GM21786 (cell line): ENCODE measurements around the gene DLGAP1.

Experiments used
- ATAC-seq: cut with Tn5 transposase; IDR thresholded peaks from one replicate; pipeline ENCODE4 v1.9.1; 2021; ENCODE audit not compliant: unreplicated experiment

The DLGAP1 gene

DNA sequence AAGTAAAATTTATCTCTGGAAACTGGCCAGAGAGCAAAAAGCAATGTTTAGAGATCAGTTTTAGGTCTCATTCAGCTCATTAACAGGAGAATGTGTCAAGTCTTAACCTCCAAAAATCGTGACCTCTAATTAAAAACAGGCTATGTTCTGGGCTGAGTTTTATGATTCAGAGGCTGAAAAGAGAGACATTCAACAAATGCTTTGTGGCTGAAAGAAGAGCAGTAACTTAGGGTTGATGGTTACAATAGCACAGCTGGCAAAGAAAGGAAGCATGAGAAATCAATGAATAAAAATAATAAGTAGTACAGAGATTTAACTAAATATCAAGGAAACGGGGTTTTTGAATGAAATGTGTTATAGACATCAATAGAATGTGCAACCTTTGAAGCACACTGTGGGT lies 992.1 kb downstream of the DLGAP1 start:
- ATAC-seq, result no peak

DNA sequence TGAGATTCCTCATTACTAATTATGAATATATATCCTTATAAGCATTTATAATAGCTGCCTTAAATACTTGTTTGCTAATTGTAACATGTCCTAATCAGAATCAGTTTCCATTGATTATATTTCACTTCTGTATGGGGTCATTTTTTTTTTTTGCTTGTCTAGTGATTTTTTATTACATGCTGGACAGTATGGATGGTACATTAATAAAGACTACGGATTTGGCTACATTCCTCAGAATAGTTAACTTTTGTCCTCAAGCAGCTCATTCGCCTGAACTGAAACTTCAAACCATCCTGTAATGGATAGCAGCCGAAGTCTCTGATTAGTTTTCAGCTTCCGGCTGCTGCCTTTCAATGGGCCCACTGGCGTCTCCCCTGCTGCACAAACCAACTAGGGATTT lies 993.4 kb downstream of the DLGAP1 start:
- ATAC-seq, result no peak

DNA sequence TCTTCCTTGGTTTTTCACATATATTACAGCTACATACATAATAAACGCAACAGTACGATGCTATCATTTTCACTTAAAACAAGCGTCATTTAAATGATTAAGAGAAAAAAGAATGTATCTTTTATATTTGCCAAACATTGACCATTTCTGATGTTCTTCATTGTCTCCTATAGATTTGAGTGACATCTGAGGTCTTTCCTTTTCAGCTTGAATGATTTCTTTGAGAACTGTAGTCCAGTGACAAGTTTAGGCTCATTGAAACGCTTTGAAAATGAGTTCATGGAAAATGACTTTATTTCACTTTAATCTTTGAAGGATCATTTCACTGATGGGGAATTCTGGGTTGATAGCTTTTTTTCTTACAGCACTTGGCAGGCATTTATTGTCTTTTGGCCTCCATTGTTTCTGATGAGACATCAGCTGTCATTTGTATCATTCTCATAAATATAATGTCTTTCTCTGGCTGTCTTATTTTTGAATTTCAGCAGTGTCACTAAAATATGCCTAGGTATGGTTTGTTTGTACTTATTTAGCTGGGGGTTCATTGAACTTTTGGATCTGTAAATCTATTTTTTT lies 994.2 kb downstream of the DLGAP1 start:
- ATAC-seq, result no peak

DNA sequence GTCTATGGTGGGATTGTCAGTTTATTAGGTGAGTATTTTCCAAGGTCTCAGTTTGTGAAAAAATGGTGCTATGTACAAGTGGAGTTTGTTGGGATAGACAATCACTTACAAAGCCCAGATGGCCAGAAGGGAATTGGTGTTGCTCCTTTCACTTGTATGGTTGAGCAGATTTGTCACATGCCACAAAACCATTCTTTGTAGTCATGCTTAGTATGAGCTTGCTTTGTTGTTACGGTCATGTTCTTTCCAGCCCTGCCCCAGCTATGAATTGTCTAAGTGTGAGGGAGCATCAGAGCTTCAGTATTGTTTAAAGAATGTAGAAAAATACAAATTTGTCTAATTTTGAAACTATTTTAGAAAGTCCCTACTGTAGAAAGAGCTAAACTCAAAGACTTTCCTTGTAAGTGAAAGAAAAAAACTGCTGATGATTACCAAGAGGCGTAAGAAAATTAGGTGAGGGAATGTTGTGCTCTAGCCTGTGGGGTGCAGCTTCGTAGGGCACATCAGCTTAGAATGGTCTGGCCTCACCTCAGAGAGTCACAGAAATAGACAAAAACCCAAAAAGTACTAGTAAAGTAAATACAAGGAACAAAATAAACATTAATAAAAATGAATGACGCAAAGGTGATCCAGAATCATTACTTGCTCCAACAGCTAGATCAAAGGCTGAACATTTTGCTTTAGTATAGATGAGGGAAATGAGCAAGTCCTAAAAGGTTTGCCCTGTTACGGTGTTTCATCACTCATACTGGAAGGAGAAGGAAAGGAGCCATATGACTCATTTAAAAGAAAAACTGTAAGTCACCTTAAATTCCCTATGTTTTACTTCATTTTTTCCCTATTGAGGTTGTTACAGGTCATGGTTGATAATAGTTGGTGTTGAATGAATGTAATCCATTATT lies 995.9 kb downstream of the DLGAP1 start:
- no peak for ATAC-seq

DNA sequence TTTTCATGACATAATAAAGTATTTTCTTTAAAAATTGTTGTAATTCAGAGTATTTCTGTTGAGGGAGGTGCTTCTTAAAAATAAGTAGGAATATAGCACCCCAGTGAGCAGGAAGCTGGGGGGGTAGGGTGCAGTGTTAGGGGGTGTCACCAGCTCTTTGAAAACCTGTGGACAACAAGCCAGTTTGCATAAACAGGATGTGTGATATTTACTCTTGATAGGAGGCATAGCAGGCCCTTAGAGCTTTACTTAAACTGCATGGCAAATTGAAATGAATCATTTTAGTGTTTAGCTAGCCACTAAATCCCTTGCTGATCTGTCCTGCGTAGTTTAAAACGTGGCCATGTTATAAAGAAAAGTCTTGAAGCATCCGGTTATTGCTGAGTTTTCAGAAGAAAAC lies 996.7 kb downstream of the DLGAP1 start:
- peak; percentile 39 for ATAC-seq

DNA sequence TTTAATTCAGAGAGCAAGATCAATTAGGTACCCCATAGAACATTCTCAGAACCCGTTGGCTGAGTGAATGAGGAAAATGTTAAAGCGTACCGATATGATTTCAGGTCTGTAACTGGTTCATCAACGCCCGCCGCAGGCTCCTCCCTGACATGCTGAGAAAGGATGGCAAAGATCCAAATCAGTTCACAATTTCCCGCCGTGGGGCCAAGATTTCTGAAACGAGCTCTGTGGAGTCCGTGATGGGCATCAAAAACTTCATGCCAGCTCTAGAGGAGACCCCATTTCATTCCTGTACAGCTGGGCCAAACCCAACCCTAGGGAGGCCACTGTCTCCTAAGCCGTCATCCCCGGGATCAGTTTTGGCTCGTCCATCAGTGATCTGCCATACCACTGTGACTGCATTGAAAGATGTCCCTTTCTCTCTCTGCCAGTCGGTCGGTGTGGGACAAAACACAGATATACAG lies 997.8 kb downstream of the DLGAP1 start:
- no peak for ATAC-seq

DNA sequence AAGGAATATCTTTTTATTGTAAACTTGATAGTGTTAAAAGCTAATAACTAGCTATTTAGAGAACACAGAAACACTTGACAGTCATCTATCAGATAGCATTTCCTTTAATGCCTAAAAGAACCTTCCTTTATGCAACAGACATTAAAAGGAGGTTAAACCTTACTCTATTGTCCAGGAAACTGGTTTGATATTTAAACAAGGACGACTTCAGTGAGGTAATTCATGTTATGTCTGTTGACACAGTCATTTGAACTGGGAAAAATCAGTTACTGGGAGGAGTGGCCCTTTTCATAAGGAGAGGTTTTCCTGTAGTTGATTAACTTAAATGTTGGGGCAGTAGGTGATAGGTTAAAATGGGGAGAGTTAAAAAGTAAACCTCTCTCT lies 998.4 kb downstream of the DLGAP1 start:
- no peak for ATAC-seq

DNA sequence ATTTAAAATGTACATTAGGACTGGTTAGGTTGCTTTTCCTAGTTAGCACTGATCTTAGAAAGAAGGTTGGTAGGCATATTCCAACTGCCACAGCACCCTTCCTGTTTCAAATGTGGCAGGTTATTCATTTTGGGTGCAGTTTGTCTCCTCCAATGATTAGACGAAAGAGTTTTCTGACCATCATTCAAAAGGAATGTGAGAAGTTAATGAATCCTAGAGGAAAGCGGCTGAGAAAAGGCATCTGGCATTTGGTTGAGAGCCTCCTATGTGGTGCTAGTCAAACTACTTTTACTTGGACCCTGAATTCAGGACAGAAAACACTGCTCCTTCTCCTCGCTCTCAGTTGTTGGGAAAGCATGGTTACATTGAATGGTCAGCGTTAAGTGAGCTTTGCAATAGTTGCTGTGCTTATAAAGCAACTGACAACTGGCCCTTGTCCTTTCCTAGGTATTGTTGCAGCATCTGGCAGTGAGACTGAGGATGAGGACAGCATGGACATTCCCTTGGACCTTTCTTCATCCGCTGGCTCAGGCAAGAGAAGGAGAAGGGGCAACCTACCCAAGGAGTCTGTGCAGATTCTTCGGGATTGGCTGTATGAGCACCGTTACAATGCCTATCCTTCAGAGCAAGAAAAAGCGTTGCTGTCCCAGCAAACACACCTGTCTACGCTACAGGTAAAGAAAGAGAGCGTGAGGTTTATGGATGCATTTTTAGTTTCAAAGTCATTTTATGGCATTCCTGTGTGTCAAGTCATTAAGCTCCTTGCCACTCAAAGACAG lies 999.0 kb downstream of the DLGAP1 start:
- ATAC-seq, result no peak

DNA sequence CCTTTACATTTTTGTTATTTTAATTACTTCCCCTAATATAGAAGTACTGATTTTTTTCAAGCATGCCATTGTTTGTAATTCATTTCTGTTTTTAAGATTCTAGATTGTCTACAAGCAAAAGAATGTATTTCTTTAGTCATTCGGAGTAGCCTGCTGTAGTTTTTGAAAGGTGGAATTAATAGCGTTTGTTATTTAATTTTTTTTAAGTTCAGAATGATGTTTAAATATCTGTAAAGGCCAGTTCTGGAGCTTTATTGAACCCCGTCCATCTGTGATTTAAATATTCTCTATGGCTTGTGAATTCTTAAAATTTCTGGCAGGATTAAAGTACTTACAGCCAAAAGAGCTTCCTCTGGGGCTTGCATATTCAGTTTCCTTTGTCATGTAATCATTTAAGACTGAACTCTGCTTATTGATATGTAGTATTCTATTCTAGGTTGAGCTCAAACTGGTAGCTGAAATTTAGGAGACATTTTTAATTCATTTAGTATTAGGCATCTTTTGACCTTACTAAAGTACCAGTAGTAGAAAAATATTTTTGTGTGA lies 999.9 kb downstream of the DLGAP1 start:
- ATAC-seq, result no peak

DNA sequence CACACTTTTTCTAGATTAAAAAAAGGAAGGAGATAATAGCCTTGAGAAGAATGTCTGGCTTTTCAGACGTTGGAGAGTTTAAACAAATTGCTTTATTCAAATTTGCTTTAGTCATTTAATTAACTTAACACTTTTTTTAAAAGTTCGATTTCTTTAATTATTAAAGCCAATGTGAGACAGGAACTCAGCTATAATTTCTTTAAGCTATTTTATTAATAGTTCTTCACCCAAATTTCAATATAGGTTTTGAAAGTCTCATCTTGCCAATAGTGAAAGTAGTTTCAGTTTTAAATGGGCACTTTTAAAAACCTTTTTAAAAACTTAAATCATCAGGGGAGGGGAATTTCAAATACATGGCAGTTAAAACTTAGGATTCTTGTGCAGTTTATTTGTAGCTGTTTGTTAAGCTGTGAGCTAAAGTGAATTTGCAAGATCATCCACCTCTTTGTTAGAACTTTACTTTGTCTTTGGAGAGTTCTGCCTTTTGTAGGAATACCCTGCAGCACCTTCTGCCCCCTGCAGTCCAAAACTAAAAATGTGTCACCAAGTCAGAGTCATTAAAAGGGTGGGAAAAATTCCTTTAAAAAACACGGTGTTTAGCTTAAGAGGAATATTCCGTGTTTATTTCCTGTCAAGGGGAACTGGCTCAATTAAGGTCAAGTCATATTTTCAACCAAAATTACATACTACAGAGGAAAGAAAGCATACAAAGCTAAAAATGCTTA lies 1000.6 kb downstream of the DLGAP1 start:
- ATAC-seq, result no peak

DNA sequence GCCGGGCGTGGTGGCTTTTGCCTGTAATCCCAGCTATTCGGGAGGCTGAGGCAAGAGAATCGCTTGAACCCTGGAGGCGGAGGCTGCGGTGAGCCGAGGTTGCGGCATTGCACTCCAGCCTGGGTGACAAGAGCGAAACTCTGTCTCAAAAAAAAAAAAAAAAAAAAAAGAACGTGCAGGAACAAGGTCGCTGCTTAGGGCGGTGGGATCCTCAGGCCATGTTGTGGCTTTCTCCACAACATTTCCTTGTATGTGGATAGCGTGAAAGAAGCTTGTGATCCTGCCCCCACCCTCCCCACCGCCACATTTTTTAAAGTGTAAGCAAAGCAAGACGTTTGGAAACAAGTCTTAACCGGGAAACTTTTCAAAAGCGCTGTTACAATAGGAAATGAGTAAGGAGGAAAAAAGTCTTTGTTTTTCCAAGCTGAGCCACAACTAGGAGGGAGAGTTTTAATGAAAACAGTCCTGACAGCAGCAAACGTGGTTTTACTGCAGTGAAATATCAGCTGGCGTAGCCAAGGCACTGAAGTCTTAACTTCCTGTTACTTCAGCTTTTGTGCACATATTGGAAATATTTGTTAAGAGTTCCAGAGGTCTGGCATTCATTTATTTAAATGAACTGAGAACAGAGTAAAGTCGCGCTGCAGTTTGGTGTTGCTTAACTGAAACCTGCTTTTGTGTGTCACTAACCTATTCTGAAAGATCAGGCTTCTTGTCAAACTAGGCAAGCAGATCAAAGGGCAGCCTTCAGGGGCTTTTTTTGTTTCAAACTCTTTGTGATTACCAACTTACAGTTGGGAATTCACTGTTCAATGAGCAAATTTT lies 1001.4 kb downstream of the DLGAP1 start:
- ATAC-seq, result no peak

DNA sequence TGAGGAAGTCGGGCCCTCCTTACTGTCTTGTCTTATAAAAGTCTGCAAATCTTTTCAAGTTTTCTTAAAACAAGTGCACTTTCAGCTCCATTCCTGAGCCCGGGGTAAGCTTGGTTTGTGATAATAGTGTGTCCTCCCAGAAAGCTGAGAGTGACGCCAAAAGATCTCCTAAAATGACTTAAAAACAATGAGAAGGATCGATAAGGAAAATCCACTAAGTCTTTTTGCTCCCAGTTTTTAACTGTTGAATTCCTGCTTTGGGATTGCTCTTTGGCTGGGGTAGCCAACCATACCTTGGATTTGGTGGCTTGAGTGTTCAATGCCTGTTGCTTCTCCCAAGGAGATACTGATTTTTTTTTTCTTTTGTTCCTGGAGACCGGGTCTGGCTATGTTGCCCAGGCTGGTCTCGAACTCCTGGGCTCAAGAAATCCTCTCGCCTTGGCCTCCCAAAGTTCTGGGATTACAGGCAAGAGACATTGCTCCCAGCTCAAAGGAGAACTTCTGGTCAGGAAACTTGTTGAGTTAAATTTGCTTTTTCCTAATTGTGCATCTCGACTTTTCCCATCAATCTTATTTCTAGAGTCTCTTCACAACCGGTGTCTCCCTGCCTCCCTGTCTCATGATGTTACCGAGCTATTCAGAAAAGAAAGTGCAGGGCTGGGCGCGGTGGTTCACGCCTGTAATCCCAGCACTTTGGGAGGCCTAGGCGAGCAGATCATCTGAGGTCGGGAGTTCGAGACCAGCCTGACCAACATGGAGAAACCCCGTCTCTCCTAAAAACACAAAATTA lies 1002.2 kb downstream of the DLGAP1 start:
- ATAC-seq, result no peak

DNA sequence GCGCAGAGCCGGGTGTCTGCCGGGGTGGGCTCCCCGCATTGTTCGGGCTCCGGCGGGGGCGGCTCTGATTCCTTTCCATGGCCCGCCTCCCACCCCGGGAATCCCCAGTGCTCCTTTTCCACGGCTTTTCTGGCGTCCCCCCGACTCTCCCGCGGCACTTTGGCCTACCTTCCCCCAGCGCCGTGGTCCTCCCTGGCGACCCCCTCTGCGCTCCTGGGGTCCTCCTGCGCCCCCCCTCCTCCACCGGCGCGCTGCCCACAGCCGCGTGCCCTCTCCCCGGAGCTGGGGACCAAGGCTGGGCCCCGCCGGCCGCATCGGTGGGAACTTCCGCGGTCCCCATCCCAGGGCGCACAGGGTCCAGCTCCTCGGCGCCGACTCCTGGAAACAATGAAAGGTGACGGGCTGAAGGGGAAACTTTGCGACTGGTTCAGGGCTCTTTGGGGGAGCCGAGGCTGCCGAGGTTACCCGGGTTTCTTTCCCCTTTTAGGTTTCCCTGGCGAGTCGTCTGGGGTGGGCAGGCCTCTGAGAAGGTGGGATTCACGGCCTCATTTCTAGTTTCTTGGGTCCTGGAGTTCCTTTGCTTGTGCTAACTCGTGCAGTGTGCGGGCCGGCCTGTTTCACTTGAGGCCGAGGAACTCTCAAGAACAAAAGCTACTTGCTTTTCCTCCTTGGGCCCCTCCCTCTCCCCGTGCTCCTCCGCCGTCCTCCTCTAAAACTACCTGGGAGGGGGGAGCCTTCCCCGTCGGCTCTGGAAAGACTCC lies 1002.9 kb downstream of the DLGAP1 start:
- ATAC-seq, result no peak

DNA sequence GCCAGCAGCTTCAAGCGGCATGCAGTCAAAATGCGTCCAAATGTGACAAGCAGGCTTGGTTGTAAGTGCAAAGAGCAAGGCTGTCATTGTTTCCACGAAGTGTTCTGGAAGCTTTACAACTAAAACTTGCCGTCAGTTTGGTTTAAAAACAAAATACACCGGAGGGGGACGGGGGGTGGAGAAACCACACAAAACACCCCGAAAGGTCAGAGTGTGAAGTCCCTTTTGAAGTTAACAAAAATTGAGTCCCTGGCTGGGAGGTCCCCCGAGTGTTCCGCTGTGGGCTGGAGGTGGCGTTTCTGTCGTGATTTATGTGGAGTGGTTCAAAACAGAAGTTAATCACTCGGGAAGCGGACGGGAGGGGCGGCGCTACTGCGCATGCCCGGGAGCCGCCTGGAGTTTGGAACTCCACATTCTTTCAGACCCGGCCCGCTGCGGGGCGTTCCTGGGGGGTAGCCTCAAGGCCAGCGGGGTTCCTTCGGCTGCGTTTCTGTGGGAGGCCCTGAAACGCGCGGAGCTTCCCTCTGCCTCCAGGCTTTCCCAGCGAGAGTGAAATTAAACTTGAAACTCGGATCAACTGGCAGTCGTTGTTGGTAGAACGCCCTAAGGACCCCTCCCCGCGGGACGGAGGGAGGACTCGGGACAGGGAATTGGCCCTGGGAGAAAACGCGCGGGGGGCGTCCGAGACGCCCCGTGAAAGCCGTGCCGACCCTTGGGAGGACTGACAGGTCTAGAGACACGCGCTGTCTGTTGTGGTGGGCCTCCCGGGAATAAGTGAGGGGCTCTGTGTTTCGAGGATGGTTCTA lies 1003.7 kb downstream of the DLGAP1 start:
- ATAC-seq, result no peak

DNA sequence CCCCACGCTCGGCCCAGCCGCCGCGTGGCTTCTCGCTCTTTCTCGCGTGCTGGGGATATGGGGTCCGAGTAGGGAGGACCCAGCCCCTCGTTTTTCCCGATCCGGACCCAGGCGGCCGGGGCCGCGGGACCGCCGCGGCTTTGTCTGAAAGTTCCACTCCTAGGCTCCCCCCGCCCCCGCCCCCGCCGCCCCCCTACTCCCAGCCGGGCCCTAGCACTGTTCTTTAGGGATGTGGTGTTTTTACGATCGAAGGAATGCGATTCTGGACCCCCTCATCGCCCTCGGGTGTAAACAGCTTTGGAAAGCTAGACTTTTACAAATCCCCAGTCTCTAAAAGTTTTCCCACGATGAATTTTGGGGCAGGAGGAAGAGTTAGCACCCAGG lies 1004.3 kb downstream of the DLGAP1 start:
- ATAC-seq, result no peak

DNA sequence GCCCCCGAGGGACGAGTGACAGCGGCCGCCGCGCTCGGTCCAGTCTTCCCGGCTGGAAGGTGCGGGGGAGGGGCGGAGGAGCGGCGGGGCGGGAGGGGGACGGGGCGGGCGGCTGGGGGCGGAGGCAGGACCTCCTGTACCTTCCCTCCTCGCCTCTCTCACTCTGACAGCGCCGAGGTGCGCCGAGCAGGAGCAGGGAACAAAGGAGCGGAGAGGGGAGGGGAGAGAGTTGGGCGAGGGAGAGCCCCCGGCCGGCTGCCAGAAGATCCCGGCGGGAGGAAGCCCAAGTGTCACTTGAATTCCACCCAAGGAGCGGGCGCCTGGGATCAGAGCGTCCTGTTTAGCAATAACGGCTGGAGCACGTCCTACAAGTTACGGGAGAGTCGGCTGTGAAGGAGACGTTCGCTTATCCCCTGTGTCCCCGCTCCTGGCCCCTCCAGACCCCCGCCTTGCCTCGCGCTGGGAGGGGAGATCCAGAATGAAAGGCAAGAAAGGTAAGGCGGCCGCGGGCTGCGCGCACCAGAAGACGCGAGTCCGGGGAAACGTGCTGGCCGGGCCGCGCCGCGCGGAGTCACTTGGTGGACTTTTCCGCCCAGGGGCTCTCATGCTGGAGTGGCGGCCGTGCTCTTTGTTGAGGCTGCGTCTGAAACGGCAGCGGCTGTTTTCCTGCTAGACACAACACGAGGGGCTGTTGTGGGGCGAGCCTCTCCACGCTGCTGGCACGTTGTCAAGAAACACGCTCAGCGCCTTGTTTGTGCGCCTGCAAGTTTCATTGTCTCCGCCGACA lies 1004.9 kb downstream of the DLGAP1 start, which contains the start of gene TGIF1:
Gene TGIF1, plus strand, starts transcription at position 161 of the 787 bp plus-strand sequence. Its CDS starts 318 bp downstream, at position 479.
- no peak for ATAC-seq

DNA sequence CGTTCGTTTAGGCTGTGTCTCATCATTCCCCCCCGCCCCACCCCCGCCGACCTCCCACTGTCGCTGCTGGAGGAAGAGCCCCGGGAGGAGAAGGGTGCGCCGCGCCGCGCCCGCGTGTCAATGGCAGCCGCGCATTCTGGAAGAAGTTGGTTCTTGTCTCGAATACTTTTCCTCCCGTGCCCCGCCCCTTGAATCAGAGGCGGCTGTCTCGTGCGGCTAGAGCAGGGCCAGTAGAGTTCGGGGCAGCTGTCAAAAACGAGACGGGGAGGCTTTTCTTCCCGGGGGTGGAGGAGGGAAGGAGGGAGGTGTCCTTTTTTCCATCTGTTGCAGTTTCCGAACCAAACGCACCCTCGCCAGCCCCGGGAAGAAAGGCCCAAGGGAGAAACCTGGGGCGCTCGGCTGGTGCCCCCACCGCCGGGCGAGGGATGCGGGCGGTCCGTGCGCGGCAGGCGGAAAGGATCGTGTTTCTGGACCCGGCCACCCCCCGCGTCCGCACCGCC lies 1005.5 kb downstream of the DLGAP1 start:
- no peak for ATAC-seq
